K562 (cell line): ENCODE results near the gene NFYC. TPM values are rescaled to one million over a fixed set of nuclear protein-coding genes. Genes with fewer than 3 reads are reported as not detected.

ENCODE experiments used
- BCOR ChIP-seq: fragments of 450-650 bp; IDR thresholded peaks from 2 replicates; pipeline ENCODE4 v1.6.1; 2016
- DPF2 ChIP-seq: fragments of 450-650 bp; IDR thresholded peaks from 2 replicates; pipeline ENCODE4 v1.6.1; 2016
- ETS1 ChIP-seq: conservative IDR thresholded peaks from 2 replicates; pipeline ENCODE4 v1.6.1; 2011; ENCODE audit warnings: low read depth, mild to moderate bottlenecking, low read length; ENCODE audit not compliant: control insufficient read depth
- ID3 ChIP-seq, 2 experiments: fragments of 250-450 bp in 1 of 2; fragments of 450-650 bp in 1 of 2; sonication (Bioruptor Pico) in 1 of 2; IDR thresholded peaks; 2 replicates each; pipeline versions ENCODE4 v1.6.1 to v1.8.0; 2016 to 2021; ENCODE audit warnings: mild to moderate bottlenecking in 2 of 2, moderate library complexity in 2 of 2, missing compliant biosample characterization in 1 of 2, missing genetic modification characterization in 1 of 2
- MAZ ChIP-seq, 2 experiments: fragments of 450-650 bp in 1 of 2; sonication (generic) in 1 of 2; formaldehyde crosslinking; IDR thresholded peaks in 1 of 2; conservative IDR thresholded peaks in 1 of 2; 2 replicates each; pipeline versions ENCODE4 v1.4.0 to v1.5.0; 2020; ENCODE audit warnings: mild to moderate bottlenecking in 1 of 2, missing genetic modification reagents in 1 of 2
- NRF1 ChIP-seq, 2 experiments: fragments of 450-650 bp; IDR thresholded peaks in 1 of 2; conservative IDR thresholded peaks in 1 of 2; 2 replicates each; pipeline ENCODE4 v1.6.1; 2014; ENCODE audit warnings: mild to moderate bottlenecking in 2 of 2
- PCBP1 ChIP-seq: fragments of 200-400 bp; formaldehyde crosslinking; IDR thresholded peaks from 2 replicates; pipeline ENCODE4 v1.6.1; 2018; ENCODE audit warnings: mild to moderate bottlenecking, low read depth, low read length; ENCODE audit not compliant: poor library complexity, severe bottlenecking
- PHB2 ChIP-seq: fragments of 450-650 bp; IDR thresholded peaks from 2 replicates; pipeline ENCODE4 v1.6.1; 2017; ENCODE audit warnings: low read depth
- RBFOX2 ChIP-seq: fragments of 200-400 bp; formaldehyde crosslinking; IDR thresholded peaks from 2 replicates; pipeline ENCODE4 v1.6.1; 2017; ENCODE audit warnings: low read depth, mild to moderate bottlenecking, low read length, moderate library complexity
- SMAD4 ChIP-seq: fragments of 250-450 bp; sonication (Bioruptor Pico); conservative IDR thresholded peaks from 2 replicates; pipeline ENCODE4 v1.8.0; 2021; ENCODE audit warnings: inconsistent platforms, mild to moderate bottlenecking, moderate library complexity
- ZBTB40 ChIP-seq, 2 experiments: fragments of 450-650 bp in 1 of 2; sonication (generic) in 1 of 2; formaldehyde crosslinking in 1 of 2; IDR thresholded peaks; 2 replicates each; pipeline versions ENCODE4 v1.7.1 to v1.9.0; 2016 to 2022; ENCODE audit warnings: inconsistent platforms in 1 of 2, mild to moderate bottlenecking in 1 of 2, missing genetic modification reagents in 1 of 2
- ZBTB7A ChIP-seq: IDR thresholded peaks from 2 replicates; pipeline ENCODE4 v1.6.1; 2011; ENCODE audit warnings: low read depth, mild to moderate bottlenecking, low read length, moderate library complexity, borderline replicate concordance; ENCODE audit not compliant: control insufficient read depth
- ZNF354B ChIP-seq: fragments of 250-450 bp; sonication (Bioruptor Pico); IDR thresholded peaks from 2 replicates; pipeline ENCODE4 v1.4.0; 2020
- polyA plus RNA-seq, 8 experiments: library from polyadenylated mRNA; depleted of rRNA in 4 of 8; stranded (reverse) in 5 of 8; unstranded in 3 of 8; fragments of >200 nt; fragmentation: Nextera tagmentation in 2 of 8; fragmentation: Illumina TruSeq in 1 of 8; extraction: Ambion mirVana in 2 of 8; extraction: Trizol in 1 of 8; gene quantifications; 2 replicates each; pipeline versions ENCODE4 v1.2.1 to v1.2.3, GENCODE V29; 2011 to 2014; ENCODE audit warnings: inconsistent platforms in 1 of 8, missing spikeins in 1 of 8
- total RNA-seq, 7 experiments: library from RNA; depleted of rRNA in 6 of 7; stranded (reverse); fragments of >200 nt in 6 of 7; fragmentation: Illumina TruSeq in 2 of 7; extraction: Trizol in 2 of 7; gene quantifications; 2 replicates each; pipeline versions ENCODE4 v1.2.1 to v1.2.3, GENCODE V29; 2011 to 2021; ENCODE audit warnings: low replicate concordance in 1 of 7
- TF ChIP-seq, protein P1 (sequence below): sonication (generic); formaldehyde crosslinking; IDR thresholded peaks from 2 replicates; pipeline ENCODE4 v1.5.0; 2020; ENCODE audit warnings: missing genetic modification reagents

NFYC gene
- total and polyA plus RNA-seq, 9 of the 15 experiments (the other 6 are each of a cell fraction or from before 2014, with no cell fraction given): 4.8 to 59.8 (median 41.1) TPM

DNA sequence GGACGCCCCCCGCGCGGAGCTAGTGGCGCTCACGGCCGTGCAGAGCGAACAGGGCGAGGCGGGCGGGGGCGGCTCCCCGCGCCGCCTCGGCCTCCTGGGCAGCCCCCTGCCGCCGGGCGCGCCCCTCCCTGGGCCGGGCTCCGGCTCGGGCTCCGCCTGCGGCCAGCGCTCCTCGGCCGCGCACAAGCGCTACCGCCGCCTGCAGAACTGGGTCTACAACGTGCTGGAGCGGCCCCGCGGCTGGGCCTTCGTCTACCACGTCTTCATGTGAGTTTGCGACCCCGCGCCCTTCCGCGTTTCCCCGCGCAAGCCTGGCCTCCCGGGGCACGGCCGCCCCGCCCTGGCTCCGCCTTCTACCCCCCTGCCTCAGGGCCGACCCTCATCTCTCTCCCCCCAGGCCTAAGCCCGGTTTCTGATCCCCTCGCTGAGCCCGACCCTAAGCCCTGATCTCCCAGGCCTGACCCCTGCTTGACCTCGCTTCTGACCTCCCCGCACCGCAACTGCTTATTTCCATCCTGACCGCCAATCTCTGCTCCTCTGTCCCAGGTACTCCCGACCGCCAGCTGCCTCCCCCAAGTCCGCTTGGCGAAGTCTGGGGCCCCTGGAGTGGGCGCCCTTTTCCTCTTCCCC is 92.8 kb downstream of the NFYC start (continued):
- TF ChIP-seq ETS1 (peak; percentile 30; the same call in 1 of the 2 replicates), RBFOX2 (peak; percentile 38; the same call in 1 of the 2 replicates), ZBTB40 (IDR thresholded peaks at IDR 0.05) (peak; percentile 46; the same call in 1 of the 2 replicates), ZBTB40 (CRISPR knock-in tag; IDR thresholded peaks at IDR 0.05) (no peak), ZNF354B (no peak), PCBP1 (no peak), NRF1 (conservative IDR thresholded peaks at IDR 0.05 in 1 of 2, IDR thresholded peaks at IDR 0.05 in 1 of 2) (peak; percentile 26 to 36; a peak in 2 of 4 replicates), BCOR (peak; percentile 18; the same call in 1 of the 2 replicates), ID3 (CRISPR knock-in tag; IDR thresholded peaks at IDR 0.05) (no peak), ID3 (tag; IDR thresholded peaks at IDR 0.05) (peak; percentile 62; the same call in 1 of the 2 replicates), DPF2 (0 out of 2 replicates have a peak, but pooled peaks have one; percentile 26), MAZ (CRISPR knock-in tag; conservative IDR thresholded peaks at IDR 0.05 in 1 of 2, IDR thresholded peaks at IDR 0.05 in 1 of 2) (peak in 1 of 2 experiments; percentile 10; a peak in 1 of 4 replicates), ZBTB7A (peak; percentile 96), PHB2 (0 out of 2 replicates have a peak, but pooled peaks have one; percentile 10), SMAD4 (peak; percentile 39; the same call in 1 of the 2 replicates)
- TF ChIP-seq, protein P1, sequence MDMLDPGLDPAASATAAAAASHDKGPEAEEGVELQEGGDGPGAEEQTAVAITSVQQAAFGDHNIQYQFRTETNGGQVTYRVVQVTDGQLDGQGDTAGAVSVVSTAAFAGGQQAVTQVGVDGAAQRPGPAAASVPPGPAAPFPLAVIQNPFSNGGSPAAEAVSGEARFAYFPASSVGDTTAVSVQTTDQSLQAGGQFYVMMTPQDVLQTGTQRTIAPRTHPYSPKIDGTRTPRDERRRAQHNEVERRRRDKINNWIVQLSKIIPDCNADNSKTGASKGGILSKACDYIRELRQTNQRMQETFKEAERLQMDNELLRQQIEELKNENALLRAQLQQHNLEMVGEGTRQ (CRISPR knock-in tag): no peak
